IgD-negative memory B cell (primary cell): ENCODE data around the gene VANGL2. TPM values are rescaled to one million over a fixed set of nuclear protein-coding genes. Genes with fewer than 3 reads are reported as not detected.

Experiments
- H3K27ac Mint-ChIP-seq, 3 donors: one replicate each; pipeline ENCODE4 v1.8.0; 2020 to 2022; ENCODE audit warnings: mild to moderate bottlenecking in 3 of 3, mixed read lengths in 3 of 3, moderate library complexity in 1 of 3
- H3K27me3 Mint-ChIP-seq: one replicate; pipeline ENCODE4 v1.8.0; 2021; ENCODE audit warnings: mixed read lengths
- H3K36me3 Mint-ChIP-seq: one replicate; pipeline ENCODE4 v1.8.0; 2020; ENCODE audit warnings: mild to moderate bottlenecking, mixed read lengths
- H3K4me1 Mint-ChIP-seq, 3 donors: one replicate each; pipeline ENCODE4 v1.8.0; 2020 to 2022; ENCODE audit warnings: mixed read lengths in 3 of 3, mild to moderate bottlenecking in 1 of 3
- H3K4me3 Mint-ChIP-seq, 4 donors: one replicate each; pipeline ENCODE4 v1.8.0; 2020 to 2022; ENCODE audit warnings: mild to moderate bottlenecking in 4 of 4, mixed read lengths in 4 of 4, moderate library complexity in 3 of 4
- H3K9me3 Mint-ChIP-seq, 3 donors: one replicate each; pipeline ENCODE4 v1.8.0; 2020 to 2021; ENCODE audit warnings: mixed read lengths in 3 of 3, mild to moderate bottlenecking in 1 of 3
- polyA plus RNA-seq: library from polyadenylated mRNA; unstranded; fragments of 300-500 nt; fragmentation: Illumina TruSeq; gene quantifications from one replicate; pipeline ENCODE4 v1.2.3, GENCODE V29; 2021

VANGL2 gene
- polyA plus RNA-seq, 1 donor from 2014 or later: not detected

GRCh38 chr1:160437432-160438316 lies 37.3 kb downstream of the VANGL2 start:
- H3K27ac Mint-ChIP-seq: peak overlapping the region; percentile 83 to 98 (median 94)
- peaks cover 23 to 37% (median 26%) of the 10 kb centered on the region in 3 donors for H3K4me1 Mint-ChIP-seq
- peaks cover 3% of the 10 kb centered on the region for H3K36me3 Mint-ChIP-seq
- H3K4me3 Mint-ChIP-seq: peak overlapping the region; percentile 78 to 92 (median 86)
- peaks cover 7 to 18% (median 7%) of the 10 kb centered on the region in 3 donors for H3K9me3 Mint-ChIP-seq
- H3K27me3 Mint-ChIP-seq: no peaks in the 10 kb centered on the region

GRCh38 chr1:160438317-160438918 lies 38.1 kb downstream of the VANGL2 start:
- Mint-ChIP-seq H3K36me3 (peaks cover 3% of the 10 kb centered on the region), H3K4me1 (peaks cover 22 to 35% (median 27%) of the 10 kb centered on the region in 3 donors), H3K27me3 (no peaks in the 10 kb centered on the region), H3K27ac (peak overlapping the region; percentile 83 to 98 (median 94)), H3K4me3 (peak overlapping the region; percentile 78 to 92 (median 86)), H3K9me3 (peaks cover 7 to 18% (median 7%) of the 10 kb centered on the region in 3 donors)

GRCh38 chr1:160438935-160439334 lies 38.6 kb downstream of the VANGL2 start:
- Mint-ChIP-seq H3K4me3 (peak overlapping the region in 2 of 4 donors; percentile 51 to 78), H3K9me3 (peaks cover 3 to 13% (median 6%) of the 10 kb centered on the region in 3 donors), H3K27me3 (no peaks in the 10 kb centered on the region), H3K4me1 (peaks cover 27 to 36% (median 31%) of the 10 kb centered on the region in 3 donors), H3K27ac (peak overlapping the region; percentile 63 to 98 (median 83)), H3K36me3 (peaks cover 3% of the 10 kb centered on the region)

GRCh38 chr1:160439718-160440117 lies 39.4 kb downstream of the VANGL2 start:
- no peaks in the 10 kb centered on the region for H3K27me3 Mint-ChIP-seq
- peaks cover 0 to 6% (median 5%) of the 10 kb centered on the region in 3 donors for H3K9me3 Mint-ChIP-seq
- no peak overlapping the region for H3K4me3 Mint-ChIP-seq
- peaks cover 29 to 37% (median 35%) of the 10 kb centered on the region in 3 donors for H3K4me1 Mint-ChIP-seq
- H3K36me3 Mint-ChIP-seq: peaks cover 3% of the 10 kb centered on the region
- H3K27ac Mint-ChIP-seq: no peak overlapping the region

- no peaks in the 10 kb centered on the region for H3K36me3 Mint-ChIP-seq
- peak overlapping the region in 1 of 4 donors; percentile 78 for H3K4me3 Mint-ChIP-seq
- H3K9me3 Mint-ChIP-seq: no peaks in the 10 kb centered on the region
These were observed 46.7 kb downstream of the VANGL2 start for GRCh38 chr1:160446945-160447600.

GRCh38 chr1:160449494-160449893 lies 49.1 kb downstream of the VANGL2 start:
- H3K27ac Mint-ChIP-seq: no peak overlapping the region
- H3K4me3 Mint-ChIP-seq: no peak overlapping the region
- H3K9me3 Mint-ChIP-seq: peaks cover 0 to 2% (median 0%) of the 10 kb centered on the region in 3 donors
- H3K36me3 Mint-ChIP-seq: no peaks in the 10 kb centered on the region
- peaks cover 38 to 44% (median 43%) of the 10 kb centered on the region in 3 donors for H3K4me1 Mint-ChIP-seq
- no peaks in the 10 kb centered on the region for H3K27me3 Mint-ChIP-seq

More at GRCh38 chr1:160446945-160447600, 46.7 kb downstream of the VANGL2 start:
- no peaks in the 10 kb centered on the region for H3K27me3 Mint-ChIP-seq
- H3K27ac Mint-ChIP-seq: no peak overlapping the region
- peaks cover 41 to 42% (median 41%) of the 10 kb centered on the region in 3 donors for H3K4me1 Mint-ChIP-seq

- Mint-ChIP-seq H3K4me1 (peaks cover 36 to 45% (median 44%) of the 10 kb centered on the region in 3 donors), H3K27ac (peak overlapping the region in 2 of 3 donors; percentile 6 to 46), H3K36me3 (no peaks in the 10 kb centered on the region)
These were observed 50.9 kb downstream of the VANGL2 start for GRCh38 chr1:160451119-160451858.

GRCh38 chr1:160451859-160452232 lies 51.5 kb downstream of the VANGL2 start:
- Mint-ChIP-seq H3K4me3 (peak overlapping the region in 3 of 4 donors; percentile 20 to 75 (median 73)), H3K27me3 (no peaks in the 10 kb centered on the region), H3K9me3 (peaks cover 0 to 2% (median 0%) of the 10 kb centered on the region in 3 donors), H3K36me3 (no peaks in the 10 kb centered on the region), H3K27ac (peak overlapping the region in 2 of 3 donors; percentile 6 to 46), H3K4me1 (peaks cover 30 to 40% (median 39%) of the 10 kb centered on the region in 3 donors)

More at GRCh38 chr1:160451119-160451858, 50.9 kb downstream of the VANGL2 start:
- Mint-ChIP-seq H3K4me3 (peak overlapping the region; percentile 20 to 75 (median 48)), H3K27me3 (no peaks in the 10 kb centered on the region), H3K9me3 (peaks cover 0 to 2% (median 0%) of the 10 kb centered on the region in 3 donors)

- peak overlapping the region in 1 of 3 donors; percentile 4 for H3K27ac Mint-ChIP-seq
- peak overlapping the region; percentile 10 to 81 (median 15) for H3K4me3 Mint-ChIP-seq
These were observed 53.1 kb downstream of the VANGL2 start for GRCh38 chr1:160453443-160453842.

GRCh38 chr1:160454371-160455152 lies 54.2 kb downstream of the VANGL2 start:
- H3K9me3 Mint-ChIP-seq: peaks cover 0 to 3% (median 2%) of the 10 kb centered on the region in 3 donors
- H3K4me1 Mint-ChIP-seq: peaks cover 27 to 45% (median 37%) of the 10 kb centered on the region in 3 donors
- H3K36me3 Mint-ChIP-seq: no peaks in the 10 kb centered on the region
- H3K4me3 Mint-ChIP-seq: peak overlapping the region in 2 of 4 donors; percentile 24 to 40
- no peak overlapping the region for H3K27ac Mint-ChIP-seq
- H3K27me3 Mint-ChIP-seq: no peaks in the 10 kb centered on the region

More at GRCh38 chr1:160453443-160453842, 53.1 kb downstream of the VANGL2 start:
- Mint-ChIP-seq H3K36me3 (no peaks in the 10 kb centered on the region), H3K4me1 (peaks cover 26 to 36% (median 32%) of the 10 kb centered on the region in 3 donors), H3K9me3 (peaks cover 0 to 2% (median 0%) of the 10 kb centered on the region in 3 donors), H3K27me3 (no peaks in the 10 kb centered on the region)

GRCh38 chr1:160455153-160455517 lies 54.8 kb downstream of the VANGL2 start:
- H3K27me3 Mint-ChIP-seq: no peaks in the 10 kb centered on the region
- peaks cover 29 to 49% (median 43%) of the 10 kb centered on the region in 3 donors for H3K4me1 Mint-ChIP-seq
- no peak overlapping the region for H3K27ac Mint-ChIP-seq
- H3K9me3 Mint-ChIP-seq: peaks cover 0 to 3% (median 2%) of the 10 kb centered on the region in 3 donors
- H3K4me3 Mint-ChIP-seq: no peak overlapping the region
- H3K36me3 Mint-ChIP-seq: no peaks in the 10 kb centered on the region

GRCh38 chr1:160459056-160459455 lies 58.7 kb downstream of the VANGL2 start:
- Mint-ChIP-seq H3K27me3 (peaks cover 1% of the 10 kb centered on the region), H3K27ac (no peak overlapping the region), H3K4me1 (peaks cover 24 to 40% (median 38%) of the 10 kb centered on the region in 3 donors), H3K4me3 (no peak overlapping the region), H3K36me3 (no peaks in the 10 kb centered on the region), H3K9me3 (peaks cover 0 to 4% (median 3%) of the 10 kb centered on the region in 3 donors)

- Mint-ChIP-seq H3K36me3 (peaks cover 2% of the 10 kb centered on the region), H3K4me3 (peak overlapping the region in 1 of 4 donors; percentile 82), H3K27ac (peak overlapping the region in 1 of 3 donors; percentile 35), H3K27me3 (peaks cover 1% of the 10 kb centered on the region), H3K9me3 (peaks cover 0 to 8% (median 4%) of the 10 kb centered on the region in 3 donors), H3K4me1 (peaks cover 24 to 43% (median 39%) of the 10 kb centered on the region in 3 donors)
These were observed 59.3 kb downstream of the VANGL2 start for GRCh38 chr1:160459687-160460086.
